KOPT-K1 (cell line): ENCODE measurements around the gene PTPRD.

ENCODE experiments used
- H3K27ac ChIP-seq: fragments of 200-600 bp; sonication (generic); 2 replicates; pipeline ENCODE4 v1.5.1; 2016; ENCODE audit warnings: antibody characterized with exemption, mild to moderate bottlenecking, low read depth, low read length; ENCODE audit not compliant: poor library complexity, severe bottlenecking
- H3K36me3 ChIP-seq: fragments of 200-600 bp; sonication (generic); 2 replicates; pipeline ENCODE4 v1.5.1; 2017; ENCODE audit warnings: antibody characterized with exemption, mild to moderate bottlenecking, low read length, moderate library complexity; ENCODE audit not compliant: insufficient read depth
- H3K9me3 ChIP-seq: fragments of 200-600 bp; sonication (generic); 2 replicates; pipeline ENCODE4 v1.5.1; 2017; ENCODE audit warnings: antibody characterized with exemption, low read length, mild to moderate bottlenecking; ENCODE audit not compliant: insufficient read depth, poor library complexity, severe bottlenecking

Gene PTPRD

DNA sequence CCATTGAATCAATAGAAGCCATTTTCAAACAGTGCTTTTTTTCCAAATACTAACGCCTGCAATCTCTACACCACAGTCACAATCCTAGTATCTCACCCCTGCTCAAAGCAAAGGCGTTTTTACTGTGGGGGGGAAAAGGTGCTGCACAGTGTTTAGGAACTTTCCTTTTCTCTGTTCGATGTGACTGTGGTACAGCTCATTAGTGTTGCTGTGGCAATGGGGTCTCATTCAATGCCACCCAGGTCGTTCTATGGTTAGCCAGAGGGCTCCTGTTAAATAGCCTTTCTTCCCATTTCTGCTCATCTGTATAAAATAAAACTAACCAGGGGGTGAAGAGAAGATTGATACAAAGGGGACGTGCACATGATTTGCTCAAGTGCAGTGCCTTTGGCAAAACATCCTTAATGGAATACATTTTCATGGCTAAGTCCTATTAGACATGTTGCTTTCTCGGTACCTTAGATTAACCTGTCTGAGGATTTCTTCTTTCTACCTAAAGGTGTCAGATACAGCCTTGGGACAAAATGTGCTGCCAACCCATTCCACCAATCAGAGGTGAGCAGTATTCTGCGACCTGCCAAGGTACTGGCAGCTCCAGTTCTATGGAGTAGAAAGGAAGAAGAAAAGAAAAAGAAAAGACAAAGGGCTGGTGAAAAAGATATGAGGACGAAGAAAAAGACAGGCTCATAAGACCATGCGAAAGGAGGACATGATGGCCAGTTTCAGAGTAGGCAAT lies 2161.8 kb downstream of the PTPRD start:
- Histone ChIP-seq H3K36me3 (no peaks in the 10 kb centered on the region), H3K9me3 (no peaks in the 10 kb centered on the region), H3K27ac (no peak overlapping the region)

GRCh38 chr9:8448226-8448625 lies 2164.6 kb downstream of the PTPRD start:
- Histone ChIP-seq H3K36me3 (no peaks in the 10 kb centered on the region), H3K9me3 (no peaks in the 10 kb centered on the region), H3K27ac (no peak overlapping the region)

GRCh38 chr9:8447601-8448000 lies 2165.2 kb downstream of the PTPRD start:
- Histone ChIP-seq H3K27ac (no peak overlapping the region), H3K9me3 (no peaks in the 10 kb centered on the region), H3K36me3 (no peaks in the 10 kb centered on the region)

DNA sequence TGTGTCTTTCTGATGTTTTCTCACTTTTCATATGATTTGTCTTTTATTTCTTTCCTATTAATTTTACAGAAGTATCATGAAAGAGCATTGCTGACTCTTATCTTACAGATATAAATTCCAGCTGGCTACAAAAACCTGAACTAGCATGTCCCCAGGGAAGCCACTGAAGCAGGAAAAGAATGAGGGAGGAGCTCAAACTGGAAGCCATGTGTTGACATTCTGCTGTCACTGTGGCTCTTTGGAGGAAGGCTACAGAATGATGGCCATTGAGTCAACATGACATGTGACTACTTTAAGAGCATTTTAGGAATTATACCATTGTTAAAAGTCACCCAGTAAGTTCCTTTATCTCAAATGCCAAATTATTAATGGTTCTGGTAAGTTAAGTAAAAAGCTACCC lies 2174.9 kb downstream of the PTPRD start:
- H3K27ac ChIP-seq = no peak overlapping the region

GRCh38 chr9:8437259-8437658 lies 2175.5 kb downstream of the PTPRD start:
- no peak overlapping the region for H3K27ac ChIP-seq
- no peaks in the 10 kb centered on the region for H3K36me3 ChIP-seq
- no peaks in the 10 kb centered on the region for H3K9me3 ChIP-seq

More for the DNA sequence above, 2174.9 kb downstream of the PTPRD start:
- H3K9me3 ChIP-seq = no peaks in the 10 kb centered on the region
- no peaks in the 10 kb centered on the region for H3K36me3 ChIP-seq

- H3K36me3 ChIP-seq = no peaks in the 10 kb centered on the region
- no peak overlapping the region for H3K27ac ChIP-seq
- no peaks in the 10 kb centered on the region for H3K9me3 ChIP-seq
Observed at GRCh38 chr9:8436786-8437185, 2176.0 kb downstream of the PTPRD start.

DNA sequence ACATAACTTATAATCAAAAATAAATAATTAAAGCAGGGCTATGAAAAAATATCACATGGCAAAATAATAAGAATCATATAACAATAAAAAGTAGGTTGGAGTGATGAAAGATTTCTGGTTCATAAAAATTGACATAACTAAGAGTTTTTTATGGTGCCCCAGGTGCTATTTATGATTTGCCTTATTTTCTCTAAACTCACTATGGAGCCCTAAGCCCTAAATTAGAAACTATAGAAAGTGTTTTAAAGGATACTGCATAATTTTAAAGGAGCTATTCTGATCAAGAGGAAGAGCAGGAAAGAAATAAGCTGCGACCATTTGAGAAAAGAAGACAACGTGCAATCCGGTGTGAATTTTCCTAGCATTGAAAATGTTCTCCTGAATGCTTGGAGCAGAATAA lies 2178.2 kb downstream of the PTPRD start:
- Histone ChIP-seq H3K27ac (no peak overlapping the region), H3K36me3 (no peaks in the 10 kb centered on the region)

GRCh38 chr9:8432224-8432623 lies 2180.6 kb downstream of the PTPRD start:
- no peak overlapping the region for H3K27ac ChIP-seq
- no peaks in the 10 kb centered on the region for H3K9me3 ChIP-seq

More for the DNA sequence above, 2178.2 kb downstream of the PTPRD start:
- no peaks in the 10 kb centered on the region for H3K9me3 ChIP-seq

DNA sequence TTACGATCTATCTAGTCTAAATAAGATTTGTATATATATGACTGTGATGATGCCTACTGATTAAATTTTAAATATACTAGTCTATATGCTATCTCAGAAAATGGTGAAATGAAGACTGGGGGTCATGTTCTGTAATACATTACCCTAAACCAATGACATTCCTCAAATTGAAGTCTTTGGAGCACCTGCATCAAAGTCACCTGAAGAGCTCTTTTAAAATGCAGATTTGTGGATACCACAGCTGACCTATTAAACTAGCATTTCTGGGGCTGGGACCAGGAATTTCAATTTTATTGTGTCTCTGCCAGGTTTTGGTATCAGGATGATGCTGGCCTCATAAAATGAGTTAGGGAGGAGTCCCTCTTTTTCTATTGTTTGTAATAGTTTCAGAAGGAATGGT lies 2181.3 kb downstream of the PTPRD start:
- Histone ChIP-seq H3K27ac (no peak overlapping the region), H3K9me3 (no peaks in the 10 kb centered on the region), H3K36me3 (no peaks in the 10 kb centered on the region)

More at GRCh38 chr9:8432224-8432623, 2180.6 kb downstream of the PTPRD start:
- H3K36me3 ChIP-seq = no peaks in the 10 kb centered on the region

- Histone ChIP-seq H3K9me3 (no peaks in the 10 kb centered on the region), H3K27ac (no peak overlapping the region), H3K36me3 (no peaks in the 10 kb centered on the region)
Observed at GRCh38 chr9:8430945-8431344, 2181.9 kb downstream of the PTPRD start.

- Histone ChIP-seq H3K9me3 (no peaks in the 10 kb centered on the region), H3K27ac (no peak overlapping the region), H3K36me3 (no peaks in the 10 kb centered on the region)
Observed at GRCh38 chr9:8429768-8430167, 2183.0 kb downstream of the PTPRD start.

DNA sequence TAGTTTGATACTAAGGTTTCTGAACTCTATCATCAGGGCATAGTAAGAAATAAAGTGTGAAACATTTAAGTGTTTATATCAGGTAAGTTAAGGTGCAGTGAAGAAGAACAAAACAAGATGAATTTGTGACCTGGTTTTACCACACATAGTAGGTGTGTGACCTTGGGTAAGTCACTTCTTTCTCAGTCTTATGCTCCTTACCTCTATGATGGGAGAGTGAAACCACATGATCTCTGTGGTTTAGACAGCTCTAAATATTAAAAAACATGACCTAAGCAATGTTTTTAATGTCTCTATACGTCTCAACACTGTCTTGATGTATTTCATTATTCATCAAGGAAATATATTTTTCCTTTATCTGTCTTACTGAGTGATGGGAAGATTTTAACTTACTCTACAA lies 2183.6 kb downstream of the PTPRD start:
- Histone ChIP-seq H3K9me3 (no peaks in the 10 kb centered on the region), H3K36me3 (no peaks in the 10 kb centered on the region), H3K27ac (no peak overlapping the region)

GRCh38 chr9:8428389-8428788 lies 2184.4 kb downstream of the PTPRD start:
- H3K9me3 ChIP-seq = no peaks in the 10 kb centered on the region
- no peak overlapping the region for H3K27ac ChIP-seq
- H3K36me3 ChIP-seq = no peaks in the 10 kb centered on the region

DNA sequence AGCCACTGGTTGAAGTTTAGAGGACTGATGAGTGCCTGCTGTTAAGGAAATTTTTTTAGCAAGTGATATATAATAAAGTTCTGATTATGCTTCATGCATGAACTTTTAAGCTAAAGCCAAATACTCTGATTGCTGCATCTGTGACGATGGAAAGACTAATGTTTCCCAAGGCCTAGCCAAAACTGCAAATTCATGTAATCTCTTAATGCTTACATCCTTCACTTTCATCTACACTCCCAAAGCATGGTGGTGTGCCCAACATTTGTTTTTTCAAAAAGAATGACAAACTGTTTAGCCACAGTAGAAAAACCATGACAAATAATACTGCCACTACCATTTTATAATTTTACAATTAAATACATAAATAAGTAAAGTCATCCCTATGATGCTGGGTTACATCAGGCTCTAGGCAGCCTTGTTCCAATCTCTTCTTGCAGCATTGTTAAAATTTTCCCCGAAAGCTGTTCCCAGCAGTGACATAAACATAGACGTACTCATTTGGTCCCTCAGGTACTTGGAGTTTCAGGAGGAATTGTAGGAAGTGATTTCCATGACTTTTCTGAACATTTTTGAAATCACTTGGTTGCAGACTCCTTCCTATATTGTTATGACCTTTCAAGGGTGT lies 2187.9 kb downstream of the PTPRD start:
- Histone ChIP-seq H3K36me3 (no peaks in the 10 kb centered on the region), H3K27ac (no peak overlapping the region), H3K9me3 (no peaks in the 10 kb centered on the region)

DNA sequence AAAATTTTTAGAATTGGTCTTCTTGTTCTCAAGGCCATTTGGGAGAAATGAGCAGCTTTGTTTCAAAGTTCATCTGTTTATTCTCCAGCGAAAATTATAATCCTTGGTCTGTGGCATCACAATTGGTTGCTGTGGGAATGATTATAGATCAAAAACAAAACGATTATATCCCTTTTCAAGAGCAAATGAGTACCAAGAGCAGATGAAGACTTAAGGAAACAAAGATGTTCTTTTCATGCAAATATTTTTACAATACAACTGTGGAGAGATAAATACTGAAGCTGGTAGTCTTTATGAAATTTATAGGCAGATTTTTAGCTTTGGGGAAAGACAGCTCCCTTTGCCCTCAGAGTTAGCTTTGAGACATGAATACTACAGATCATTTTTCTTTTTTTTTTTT lies 2192.4 kb downstream of the PTPRD start:
- H3K9me3 ChIP-seq = no peaks in the 10 kb centered on the region
- no peaks in the 10 kb centered on the region for H3K36me3 ChIP-seq
- H3K27ac ChIP-seq = no peak overlapping the region
